ENCODE results near the gene DUSP2.

The DUSP2 gene

GRCh38 chr2:96113951-96114350 is 31.3 kb downstream of the DUSP2 start:
- no peak for DNase-seq (ENCODE audit: low spot score)

GRCh38 chr2:96113367-96113677 is 31.9 kb downstream of the DUSP2 start:
- no peak for DNase-seq (ENCODE audit: low spot score)

- DNase-seq (ENCODE audit: low spot score): no peak
Measured at GRCh38 chr2:96112501-96113366, 32.5 kb downstream of the DUSP2 start.

GRCh38 chr2:96111823-96112500 is 33.3 kb downstream of the DUSP2 start:
- no peak for DNase-seq (ENCODE audit: low spot score)

- no peak for DNase-seq (ENCODE audit: low spot score)
Measured at GRCh38 chr2:96111257-96111640, 34.0 kb downstream of the DUSP2 start.

- no peak for DNase-seq (ENCODE audit: low spot score)
Measured at GRCh38 chr2:96110621-96111256, 34.5 kb downstream of the DUSP2 start.

GRCh38 chr2:96109931-96110511 is 35.2 kb downstream of the DUSP2 start:
- no peak for DNase-seq (ENCODE audit: low spot score)

GRCh38 chr2:96109361-96109680 is 35.9 kb downstream of the DUSP2 start:
- no peak for DNase-seq (ENCODE audit: low spot score)

GRCh38 chr2:96108541-96109360 is 36.5 kb downstream of the DUSP2 start:
- DNase-seq (ENCODE audit: low spot score): no peak

GRCh38 chr2:96108151-96108540 is 37.1 kb downstream of the DUSP2 start:
- no peak for DNase-seq (ENCODE audit: low spot score)

GRCh38 chr2:96107708-96108065 is 37.6 kb downstream of the DUSP2 start:
- DNase-seq (ENCODE audit: low spot score): no peak

- no peak for DNase-seq (ENCODE audit: low spot score)
Measured at GRCh38 chr2:96106991-96107707, 38.1 kb downstream of the DUSP2 start.

- DNase-seq (ENCODE audit: low spot score): no peak
Measured at GRCh38 chr2:96105994-96106715, 39.1 kb downstream of the DUSP2 start.

GRCh38 chr2:96105152-96105915 is 39.9 kb downstream of the DUSP2 start:
- no peak for DNase-seq (ENCODE audit: low spot score)

GRCh38 chr2:96104487-96104861 is 40.8 kb downstream of the DUSP2 start:
- no peak for DNase-seq (ENCODE audit: low spot score)

- no peak for DNase-seq (ENCODE audit: low spot score)
Measured at GRCh38 chr2:96103761-96104486, 41.3 kb downstream of the DUSP2 start.

GRCh38 chr2:96103187-96103601 is 42.0 kb downstream of the DUSP2 start:
- DNase-seq (ENCODE audit: low spot score): no peak

GRCh38 chr2:96102596-96103186 is 42.5 kb downstream of the DUSP2 start:
- no peak for DNase-seq (ENCODE audit: low spot score)

- DNase-seq (ENCODE audit: low spot score): no peak
Measured at GRCh38 chr2:96100893-96101304, 44.3 kb downstream of the DUSP2 start.

All from COLO829 (cell line).